Activated CD4-positive, alpha-beta memory T cell treated with anti-CD3 and anti-CD28 coated beads, Interleukin-2, amount 10 ng/mL, durations not matched to agents 7 days and 5 days (primary cell): ENCODE results near the gene CLSTN2. TPM values are rescaled to one million over a fixed set of nuclear protein-coding genes. Genes with fewer than 3 reads are reported as not detected.

ENCODE experiments used
- CTCF ChIA-PET: fragments of 350-600 bp; sonication (Branson Sonifier 250); formaldehyde crosslinking; loops from one replicate; lab custom pipeline; 2021; ENCODE audit warnings: antibody characterized with exemption, inconsistent platforms; lab: Charles Lee
- POLR2A ChIA-PET: fragments of 350-600 bp; sonication (Branson Sonifier 250); formaldehyde crosslinking; loops from one replicate; lab custom pipeline; 2021; ENCODE audit warnings: antibody characterized with exemption; lab: Charles Lee
- DNase-seq: peaks from one replicate; pipeline ENCODE4 v3.0.0-alpha.2; 2020
- H3K27ac Mint-ChIP-seq: one replicate; pipeline ENCODE4 v1.8.0; 2021; ENCODE audit warnings: mild to moderate bottlenecking, mixed read lengths
- H3K27me3 Mint-ChIP-seq: one replicate; pipeline ENCODE4 v1.8.0; 2021; ENCODE audit warnings: mixed read lengths
- H3K36me3 Mint-ChIP-seq: one replicate; pipeline ENCODE4 v1.8.0; 2021; ENCODE audit warnings: low read depth, mixed read lengths
- H3K4me1 Mint-ChIP-seq: one replicate; pipeline ENCODE4 v1.8.0; 2021; ENCODE audit warnings: mixed read lengths
- H3K4me3 Mint-ChIP-seq: one replicate; pipeline ENCODE4 v1.8.0; 2021; ENCODE audit warnings: mild to moderate bottlenecking, mixed read lengths
- H3K9me3 Mint-ChIP-seq: one replicate; pipeline ENCODE4 v1.8.0; 2021; ENCODE audit warnings: mixed read lengths
- total RNA-seq, 2 experiments: library from RNA; stranded (reverse); gene quantifications; one replicate each; pipeline ENCODE4 v1.2.3, GENCODE V29; 2021

CLSTN2 gene
- total RNA-seq, 2 experiments from 2014 or later: not detected

DNA sequence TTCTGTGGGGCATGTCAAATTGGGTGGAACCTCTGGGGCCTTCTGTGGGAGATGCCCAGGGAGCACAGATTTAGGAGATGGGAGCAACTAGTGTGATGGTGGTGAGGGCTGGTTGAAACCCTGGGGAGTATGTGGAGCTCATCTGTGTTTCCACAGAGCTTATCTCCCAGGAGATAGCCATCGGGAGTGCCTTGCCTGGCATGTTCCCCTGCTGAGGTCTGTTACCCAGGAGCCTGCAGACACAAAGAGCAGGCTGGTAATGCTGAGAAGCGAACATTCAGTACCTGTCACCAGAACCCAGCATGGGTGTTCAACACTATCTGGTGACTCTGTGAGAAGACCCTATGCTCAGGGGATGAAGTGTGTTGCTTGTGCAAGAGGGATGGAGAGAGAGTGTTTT is 85.0 kb downstream of the CLSTN2 start:
- no peaks in the 10 kb centered on the region for H3K9me3 Mint-ChIP-seq
- H3K4me1 Mint-ChIP-seq: no peaks in the 10 kb centered on the region
- H3K27me3 Mint-ChIP-seq: no peaks in the 10 kb centered on the region
- H3K27ac Mint-ChIP-seq: no peak overlapping the region
- ChIA-PET CTCF (no interaction called here), POLR2A (no interaction called here)
- no peaks in the 10 kb centered on the region for H3K36me3 Mint-ChIP-seq
- H3K4me3 Mint-ChIP-seq: no peak overlapping the region
- no peak for DNase-seq

DNA sequence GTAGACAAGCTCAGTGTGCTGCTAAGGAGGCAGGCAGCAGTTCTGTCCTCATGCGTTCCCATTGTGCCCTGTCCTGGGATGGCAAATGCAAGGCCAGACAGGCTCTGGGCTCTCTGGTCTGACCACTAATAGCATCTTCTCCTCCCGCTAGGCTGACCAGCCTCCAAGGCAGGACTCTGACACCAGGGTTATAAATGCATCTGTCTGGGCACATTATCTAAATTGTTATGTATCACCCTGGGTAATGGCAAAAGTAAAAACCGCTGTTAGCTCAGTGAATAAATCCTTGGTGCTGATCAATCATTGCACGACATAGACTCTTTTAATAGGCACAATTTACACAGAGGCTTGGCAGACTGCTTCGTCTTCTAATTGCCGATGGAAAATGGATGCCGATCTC is 85.6 kb downstream of the CLSTN2 start:
- Mint-ChIP-seq H3K9me3 (no peaks in the 10 kb centered on the region), H3K27ac (no peak overlapping the region), H3K27me3 (no peaks in the 10 kb centered on the region), H3K4me1 (no peaks in the 10 kb centered on the region), H3K4me3 (no peak overlapping the region), H3K36me3 (no peaks in the 10 kb centered on the region)
- no peak for DNase-seq
- ChIA-PET CTCF (no interaction called here), POLR2A (no interaction called here)

DNA sequence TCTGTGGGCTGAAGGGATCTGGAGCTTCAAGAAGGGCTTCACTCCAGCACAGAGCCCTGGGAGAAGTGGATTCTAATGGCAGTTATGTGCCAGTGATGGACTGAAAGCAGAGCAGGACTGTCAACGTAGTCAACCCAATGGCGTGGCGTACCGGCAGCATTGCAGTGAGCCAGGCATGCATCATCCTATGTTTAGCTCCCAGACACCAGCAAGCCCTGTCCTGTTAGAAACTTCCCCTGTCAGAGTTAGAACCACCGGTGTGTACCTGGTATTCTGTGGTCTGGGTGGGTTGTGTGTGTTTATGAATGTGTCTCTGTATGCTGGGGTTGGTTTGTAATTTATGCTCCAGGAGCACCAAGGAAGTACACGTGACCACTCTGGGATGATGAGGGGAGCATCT is 86.3 kb downstream of the CLSTN2 start:
- Mint-ChIP-seq H3K4me3 (no peak overlapping the region), H3K27me3 (no peaks in the 10 kb centered on the region), H3K36me3 (no peaks in the 10 kb centered on the region), H3K4me1 (no peaks in the 10 kb centered on the region), H3K27ac (no peak overlapping the region), H3K9me3 (no peaks in the 10 kb centered on the region)
- no peak for DNase-seq
- ChIA-PET CTCF (no interaction called here), POLR2A (no interaction called here)

DNA sequence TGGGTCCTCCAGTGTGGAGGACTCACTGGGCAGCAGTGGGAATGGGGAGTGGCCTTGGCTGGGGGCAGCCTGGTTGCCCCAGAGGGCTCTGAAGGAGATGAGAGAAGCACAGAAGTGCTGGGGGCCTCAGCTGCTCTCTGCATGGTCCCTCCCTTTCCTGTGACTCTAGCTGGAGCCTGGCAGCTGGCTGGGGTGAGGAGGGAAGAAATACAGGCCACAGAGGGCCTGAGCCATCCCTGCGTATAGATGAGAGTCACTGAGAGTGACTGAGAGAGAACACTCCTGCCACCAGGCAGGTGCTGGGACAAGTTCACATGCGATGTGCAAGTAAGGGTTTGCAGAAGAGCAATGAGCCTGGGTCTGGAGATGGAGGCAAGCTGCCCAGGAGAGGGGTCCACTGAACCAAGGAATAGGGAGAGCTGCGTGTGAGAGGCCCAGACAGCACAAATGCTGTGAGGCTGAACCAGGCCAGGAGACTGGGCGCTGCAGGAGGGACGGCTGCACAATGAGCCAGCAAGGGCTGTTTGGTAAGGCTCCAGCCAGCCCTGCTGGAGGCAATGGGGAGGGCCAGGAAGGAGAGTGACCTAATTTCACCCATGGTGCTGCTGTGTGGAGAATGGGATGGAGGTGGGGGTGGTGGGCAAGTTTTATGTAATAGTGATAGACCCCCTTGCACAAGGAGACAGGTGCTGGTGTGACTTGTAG is 87.2 kb downstream of the CLSTN2 start:
- no peak for DNase-seq
- H3K36me3 Mint-ChIP-seq: no peaks in the 10 kb centered on the region
- no peak overlapping the region for H3K27ac Mint-ChIP-seq
- no peaks in the 10 kb centered on the region for H3K27me3 Mint-ChIP-seq
- H3K9me3 Mint-ChIP-seq: no peaks in the 10 kb centered on the region
- no peaks in the 10 kb centered on the region for H3K4me1 Mint-ChIP-seq
- POLR2A ChIA-PET: no interaction called here
- CTCF ChIA-PET: no interaction called here
- H3K4me3 Mint-ChIP-seq: no peak overlapping the region

DNA sequence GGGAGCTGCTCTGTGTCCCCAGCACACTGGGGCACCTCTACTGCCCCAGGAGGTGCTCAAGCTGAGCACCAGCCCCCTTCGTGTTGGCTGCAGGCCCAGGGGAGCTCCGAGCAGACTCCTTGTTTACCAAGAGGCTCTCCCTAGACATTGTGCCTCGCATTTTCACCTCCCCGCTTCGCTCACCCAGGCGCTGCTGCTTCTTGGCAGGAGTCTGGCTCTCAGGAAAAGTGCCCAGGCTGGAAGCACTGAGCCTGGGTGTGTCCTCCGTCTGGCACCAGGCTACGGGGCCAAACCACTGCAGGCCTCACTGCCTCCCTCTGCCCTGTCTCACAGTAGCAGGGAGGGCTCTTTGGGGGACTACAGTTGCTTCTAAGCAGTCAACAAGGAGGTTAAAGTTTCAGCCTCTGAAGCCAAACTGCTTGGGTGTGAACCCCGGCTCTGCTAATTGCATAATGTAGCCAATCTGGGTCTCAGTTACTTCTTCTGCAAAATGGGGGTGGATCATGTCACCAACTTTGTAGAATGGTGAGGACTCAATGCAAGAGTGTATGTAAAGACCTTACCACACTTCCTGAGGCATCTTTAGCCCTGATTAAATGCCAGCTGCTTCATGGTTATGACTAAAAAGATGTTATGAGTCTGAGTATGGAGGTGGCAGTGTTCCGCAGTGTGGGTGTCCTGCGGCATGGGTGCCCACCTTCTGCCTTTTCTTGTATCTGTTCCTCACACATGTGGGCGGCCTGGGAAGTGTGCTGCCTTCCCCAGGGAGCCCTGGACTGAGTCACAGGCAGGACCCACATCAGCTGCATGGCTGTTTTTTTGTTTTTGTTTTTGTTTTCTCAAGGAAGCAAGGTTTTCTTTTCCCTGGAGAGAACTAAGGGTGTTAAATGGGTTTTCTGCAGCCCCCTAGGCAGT is 88.9 kb downstream of the CLSTN2 start:
- Mint-ChIP-seq H3K9me3 (no peaks in the 10 kb centered on the region), H3K27me3 (no peaks in the 10 kb centered on the region), H3K4me1 (no peaks in the 10 kb centered on the region), H3K27ac (no peak overlapping the region), H3K36me3 (no peaks in the 10 kb centered on the region), H3K4me3 (no peak overlapping the region)
- no peak for DNase-seq
- POLR2A ChIA-PET: no interaction called here
- CTCF ChIA-PET: no interaction called here

DNA sequence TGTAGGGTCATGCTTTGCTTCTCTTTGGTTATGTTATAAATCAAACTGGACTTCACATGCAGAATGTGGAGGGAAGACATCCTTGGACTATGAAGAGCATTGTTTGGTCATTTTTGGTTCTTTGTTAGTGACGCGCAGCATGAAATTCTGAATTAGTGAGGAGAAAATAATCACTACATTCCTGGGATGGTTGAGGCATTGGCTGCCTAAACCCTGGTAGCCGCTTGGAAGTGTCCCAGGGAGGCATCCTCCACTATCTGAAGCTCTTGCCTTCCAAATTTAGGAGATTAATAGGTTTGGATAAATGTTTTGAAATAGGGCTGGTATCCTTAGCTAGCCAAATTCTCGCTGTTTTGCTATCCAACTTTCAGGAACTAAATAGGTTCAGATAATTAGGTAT is 96.2 kb downstream of the CLSTN2 start:
- ChIA-PET POLR2A (no interaction called here), CTCF (no interaction called here)
- Mint-ChIP-seq H3K27me3 (no peaks in the 10 kb centered on the region), H3K9me3 (no peaks in the 10 kb centered on the region), H3K27ac (no peak overlapping the region), H3K4me1 (no peaks in the 10 kb centered on the region), H3K4me3 (no peak overlapping the region), H3K36me3 (no peaks in the 10 kb centered on the region)
- DNase-seq: no peak

DNA sequence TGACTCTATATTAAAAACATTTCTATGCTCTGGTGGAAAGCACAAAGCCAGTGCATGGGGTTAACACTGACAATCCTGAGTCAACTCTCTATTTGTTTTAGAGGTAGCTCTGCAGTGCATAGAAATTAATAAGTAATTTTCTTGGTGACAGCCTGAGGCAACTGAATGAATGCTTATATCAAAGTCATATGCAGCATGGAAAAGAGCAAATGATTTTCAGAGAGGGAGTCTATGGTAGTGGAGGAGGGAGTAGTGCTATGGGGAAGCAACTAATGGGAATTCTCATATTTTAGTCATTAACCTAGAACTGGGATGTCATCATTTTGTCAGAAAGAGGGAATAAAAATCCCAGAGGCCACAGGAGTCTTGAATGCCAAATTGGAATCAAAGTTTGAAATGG is 99.1 kb downstream of the CLSTN2 start:
- ChIA-PET CTCF (no interaction called here), POLR2A (no interaction called here)
- Mint-ChIP-seq H3K4me3 (no peak overlapping the region), H3K27me3 (peaks cover 2% of the 10 kb centered on the region), H3K4me1 (no peaks in the 10 kb centered on the region), H3K9me3 (no peaks in the 10 kb centered on the region), H3K36me3 (no peaks in the 10 kb centered on the region), H3K27ac (no peak overlapping the region)
- DNase-seq: no peak

DNA sequence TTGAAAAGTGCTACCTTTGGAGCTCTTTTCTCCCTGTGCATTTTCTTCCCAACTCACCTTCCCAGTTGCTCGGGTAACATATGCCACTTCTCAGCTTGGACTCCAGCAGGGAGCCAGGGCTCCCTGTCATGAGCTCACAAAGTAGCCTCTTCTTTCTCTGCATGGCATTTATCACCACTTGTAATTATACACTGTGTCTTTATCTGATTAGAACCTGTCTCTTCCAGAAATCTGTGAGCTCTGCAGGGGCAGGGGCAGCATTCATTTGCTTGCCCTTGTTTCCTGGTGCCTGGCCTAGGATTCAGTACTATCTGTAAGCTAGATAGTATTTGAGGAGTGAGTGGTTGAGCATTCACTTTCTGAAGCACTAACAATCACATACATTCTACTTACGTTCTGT is 100.9 kb downstream of the CLSTN2 start:
- Mint-ChIP-seq H3K4me1 (no peaks in the 10 kb centered on the region), H3K27me3 (peaks cover 2% of the 10 kb centered on the region), H3K9me3 (no peaks in the 10 kb centered on the region), H3K4me3 (no peak overlapping the region), H3K27ac (no peak overlapping the region), H3K36me3 (no peaks in the 10 kb centered on the region)
- no peak for DNase-seq
- ChIA-PET CTCF (no interaction called here), POLR2A (no interaction called here)

DNA sequence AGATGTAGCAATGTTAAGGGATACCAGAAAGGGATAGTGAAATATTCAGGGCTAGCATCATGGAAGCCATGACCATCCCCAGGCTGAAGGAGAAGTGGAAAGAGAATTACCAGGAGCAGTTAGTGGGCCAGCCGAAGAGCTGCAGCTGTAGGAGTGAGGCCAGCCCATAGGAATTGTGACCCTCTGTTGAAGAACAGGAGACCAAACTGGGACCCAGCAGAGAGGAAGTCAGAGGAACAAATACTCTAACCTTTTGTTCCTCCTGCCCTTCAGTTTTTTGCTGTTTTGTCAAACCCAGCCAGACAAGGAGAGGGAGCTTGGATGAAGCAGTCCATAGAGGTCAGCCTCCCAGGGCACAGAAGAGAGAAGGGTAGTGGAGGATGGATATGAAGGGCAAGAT is 115.4 kb downstream of the CLSTN2 start:
- CTCF ChIA-PET: no interaction called here
- DNase-seq: no peak
- Mint-ChIP-seq H3K4me1 (no peaks in the 10 kb centered on the region), H3K4me3 (no peak overlapping the region), H3K9me3 (no peaks in the 10 kb centered on the region), H3K27me3 (no peaks in the 10 kb centered on the region), H3K36me3 (no peaks in the 10 kb centered on the region), H3K27ac (no peak overlapping the region)
- POLR2A ChIA-PET: no interaction called here

DNA sequence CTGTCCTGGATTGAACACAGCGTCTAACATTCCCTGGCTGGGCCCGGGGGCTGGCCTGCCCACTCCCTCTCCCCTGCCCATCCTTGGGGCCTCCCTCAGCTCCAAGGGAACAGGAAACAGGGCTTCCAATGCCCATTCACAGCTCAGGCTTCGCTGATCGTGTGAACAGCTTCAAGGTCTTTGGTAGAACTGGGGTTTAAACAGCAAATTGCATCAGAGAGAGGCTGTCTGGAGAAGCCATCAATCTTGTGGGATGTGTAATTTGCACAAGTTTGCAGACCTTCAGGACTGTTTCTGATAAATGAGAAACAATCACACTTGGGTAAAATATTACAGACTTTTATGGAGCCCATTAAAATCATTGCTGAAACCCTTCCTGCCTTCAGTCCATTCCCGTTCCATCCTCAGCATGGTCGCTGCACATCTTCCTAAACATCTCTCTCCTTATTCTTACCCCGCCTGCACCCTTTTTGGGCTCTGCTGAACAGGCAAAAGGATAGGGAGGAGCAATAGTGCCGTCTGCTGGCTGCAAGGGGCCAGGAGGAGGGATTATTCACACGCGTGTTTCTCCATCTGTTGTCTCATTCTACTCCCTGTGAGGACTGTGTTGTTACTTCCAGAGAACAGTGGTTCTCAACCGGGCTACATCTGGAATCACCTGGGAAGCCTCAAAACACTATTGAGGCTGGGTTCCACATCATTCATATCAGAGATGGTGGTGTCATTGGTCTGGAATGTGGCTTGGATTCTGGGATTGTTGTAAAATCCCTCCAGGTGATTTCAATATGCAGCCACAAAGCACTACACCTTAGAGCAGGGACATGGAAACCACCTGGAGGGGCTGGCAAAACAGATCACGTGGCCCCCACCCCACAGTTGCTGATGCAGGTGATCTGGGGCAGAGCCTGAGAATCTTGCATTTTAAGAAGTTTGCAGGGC is 116.3 kb downstream of the CLSTN2 start:
- Mint-ChIP-seq H3K36me3 (no peaks in the 10 kb centered on the region), H3K4me1 (no peaks in the 10 kb centered on the region), H3K9me3 (peaks cover under 1% of the 10 kb centered on the region), H3K4me3 (no peak overlapping the region), H3K27ac (no peak overlapping the region), H3K27me3 (no peaks in the 10 kb centered on the region)
- CTCF ChIA-PET: no interaction called here
- POLR2A ChIA-PET: no interaction called here
- no peak for DNase-seq

DNA sequence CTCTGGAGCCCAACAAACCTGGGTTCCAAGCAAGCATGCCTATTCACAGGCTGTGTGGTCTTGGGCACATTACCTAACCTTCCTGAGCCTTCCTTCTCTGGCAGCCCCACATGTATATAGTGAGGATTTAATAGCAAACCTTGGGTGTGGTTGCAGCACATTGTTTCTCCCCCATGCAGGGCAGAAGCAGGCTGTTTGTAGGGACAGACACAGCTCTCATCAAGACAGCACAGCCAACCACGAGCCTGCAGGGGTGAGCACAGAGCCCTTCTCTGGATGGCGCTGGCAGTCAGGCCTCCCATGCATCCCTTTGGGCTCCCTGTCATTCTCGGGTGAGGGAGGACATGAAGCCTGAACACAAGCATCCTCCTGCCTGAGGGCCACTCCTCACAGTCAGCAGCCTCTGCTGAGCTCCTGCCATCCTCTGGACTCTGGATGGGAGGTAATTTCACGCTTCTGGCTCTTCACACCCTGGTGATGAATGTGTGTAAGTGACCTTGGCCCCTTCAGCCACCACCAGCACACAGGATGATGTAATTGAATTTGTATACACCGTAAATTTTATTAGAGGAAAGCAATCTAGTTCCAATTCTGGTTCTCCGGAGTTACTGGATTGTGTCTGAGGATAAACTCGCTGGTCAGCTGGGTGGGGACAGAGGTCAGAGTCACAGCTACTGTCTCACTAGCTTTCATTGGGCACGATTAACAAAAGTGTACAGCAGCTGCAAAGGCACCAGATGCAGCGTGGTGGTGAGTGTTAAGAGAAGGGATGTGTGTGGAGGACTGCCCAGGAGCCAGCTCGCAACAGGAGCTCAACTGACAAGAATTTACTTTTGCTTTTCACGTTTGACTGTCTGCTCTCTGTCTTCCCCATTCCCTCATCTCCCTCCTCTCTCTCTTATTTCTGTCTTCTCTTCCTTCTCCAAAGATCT is 118.1 kb downstream of the CLSTN2 start:
- POLR2A ChIA-PET: no interaction called here
- H3K9me3 Mint-ChIP-seq: peaks cover 2% of the 10 kb centered on the region
- CTCF ChIA-PET: no interaction called here
- DNase-seq: no peak
- no peak overlapping the region for H3K27ac Mint-ChIP-seq
- H3K27me3 Mint-ChIP-seq: no peaks in the 10 kb centered on the region
- H3K4me3 Mint-ChIP-seq: no peak overlapping the region
- no peaks in the 10 kb centered on the region for H3K36me3 Mint-ChIP-seq
- H3K4me1 Mint-ChIP-seq: no peaks in the 10 kb centered on the region

DNA sequence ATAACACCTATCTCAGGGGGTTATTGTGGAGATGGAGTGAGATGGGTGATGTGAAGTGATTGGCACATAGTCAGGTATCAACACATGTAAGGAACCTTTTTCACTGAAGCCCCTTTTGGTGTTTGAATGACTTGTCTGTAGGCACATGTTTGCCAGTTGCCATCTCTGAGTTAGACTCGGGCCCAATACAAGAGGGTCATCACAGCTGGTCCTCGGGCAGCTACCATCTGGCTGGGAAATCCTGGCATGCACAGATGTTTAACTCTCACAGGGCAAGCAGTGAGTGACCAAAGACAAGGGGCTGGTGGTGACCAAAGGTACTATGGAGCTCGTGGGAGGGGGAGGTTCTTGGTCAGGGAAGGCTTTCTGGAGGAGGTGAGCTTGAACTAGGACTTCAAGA is 118.8 kb downstream of the CLSTN2 start:
- Mint-ChIP-seq H3K27me3 (no peaks in the 10 kb centered on the region), H3K9me3 (peaks cover 2% of the 10 kb centered on the region), H3K36me3 (no peaks in the 10 kb centered on the region), H3K4me1 (no peaks in the 10 kb centered on the region), H3K4me3 (no peak overlapping the region), H3K27ac (no peak overlapping the region)
- ChIA-PET CTCF (no interaction called here), POLR2A (no interaction called here)
- DNase-seq: no peak
